HepG2 (cell line): Measurements from ENCODE around the gene FUT8. TPM values are rescaled to one million over a fixed set of nuclear protein-coding genes. Genes with fewer than 3 reads are reported as not detected.

Experiments
- ATAC-seq: fragments of 200-7000 bp; cut with Tn5 transposase; 3 replicates; pipeline ENCODE4 v1.9.1; 2020; ENCODE audit warnings: mild to moderate bottlenecking, moderate library complexity
- BruUV-seq: library from RNA; stranded (reverse); fragments of 400-500 nt; replicated peaks from 2 replicates; lab custom pipeline; 2021; lab: Mats Ljungman, UMichigan
- CTCF ChIA-PET: fragments of 300-600 bp; formaldehyde crosslinking; extraction: SDS; loops from one replicate; lab custom pipeline; 2021; ENCODE audit warnings: low total read pairs, inconsistent platforms, low intra/inter-chr PET ratio; lab: Yijun Ruan, JAX
- POLR2A ChIA-PET: fragments of 350-600 bp; sonication (Branson Sonifier 250); formaldehyde crosslinking; loops from one replicate; lab custom pipeline; 2020; ENCODE audit warnings: antibody characterized with exemption, inconsistent platforms; lab: Yijun Ruan, JAX
- DNase-seq: peaks from one replicate; pipeline ENCODE4 v3.0.0-alpha.2; 2015; ENCODE audit warnings: low spot score
- FAIRE-seq: peaks from 3 replicates; lab custom pipeline; 2011; peaks lifted over from hg19 to GRCh38; lab: Jason Lieb, UNC
- H2AFZ ChIP-seq: one replicate; pipeline ENCODE4 v1.6.1; 2011; ENCODE audit warnings: low read length, inconsistent platforms
- H3K27ac ChIP-seq: fragments of 300-600 bp; 3 replicates; pipeline ENCODE4 v1.8.0; 2011; ENCODE audit warnings: mixed run types, mild to moderate bottlenecking, mixed read lengths, low read length, inconsistent platforms; ENCODE audit not compliant: insufficient read depth; ENCODE audit errors: extremely low read length
- H3K27me3 ChIP-seq, 2 experiments: fragments of 200-600 bp in 1 of 2; 2 replicates in 1 of 2; 3 replicates in 1 of 2; pipeline versions ENCODE4 v1.6.0 to v1.8.0; 2011; ENCODE audit warnings: low read length in 2 of 2, mild to moderate bottlenecking in 2 of 2, moderate library complexity in 2 of 2, inconsistent platforms in 1 of 2; ENCODE audit not compliant: insufficient read depth in 2 of 2, control insufficient read depth in 1 of 2
- H3K36me3 ChIP-seq, 2 experiments: fragments of 200-600 bp in 1 of 2; replicated peaks in 1 of 2; 2 replicates in 1 of 2; 3 replicates in 1 of 2; pipeline versions ENCODE4 v1.5.1 to v1.8.0; 2011; ENCODE audit warnings: low read length in 2 of 2, inconsistent platforms in 1 of 2; ENCODE audit not compliant: insufficient read depth in 2 of 2, control insufficient read depth in 1 of 2
- H3K4me1 ChIP-seq: 2 replicates; pipeline ENCODE4 v1.5.1; 2012; ENCODE audit warnings: low read length, inconsistent platforms; ENCODE audit not compliant: insufficient read depth
- H3K4me2 ChIP-seq: 2 replicates; pipeline ENCODE4 v1.6.0; 2011; ENCODE audit warnings: low read depth, low read length, inconsistent platforms
- H3K4me3 ChIP-seq, 3 experiments: fragments of 200-600 bp in 1 of 3; sonication (generic), shearing (Covaris generic) in 1 of 3; replicated peaks in 1 of 3; 2 replicates each; pipeline ENCODE4 v1.5.1; 2011 to 2016; ENCODE audit warnings: low read length in 3 of 3, inconsistent platforms in 2 of 3, low read depth in 2 of 3, mild to moderate bottlenecking in 2 of 3, control low read depth in 1 of 3, mixed read lengths in 1 of 3; ENCODE audit not compliant: insufficient read depth in 1 of 3
- H3K79me2 ChIP-seq: one replicate; pipeline ENCODE4 v1.6.1; 2011; ENCODE audit warnings: low read length, inconsistent platforms; ENCODE audit not compliant: insufficient read depth
- H3K9ac ChIP-seq: 2 replicates; pipeline ENCODE4 v1.6.0; 2011; ENCODE audit warnings: mild to moderate bottlenecking, low read depth, low read length, inconsistent platforms; ENCODE audit not compliant: insufficient read depth
- H3K9me3 ChIP-seq: 2 replicates; pipeline ENCODE4 v1.5.1; 2012; ENCODE audit warnings: mild to moderate bottlenecking, low read length
- H4K20me1 ChIP-seq: 2 replicates; pipeline ENCODE4 v1.6.0; 2011; ENCODE audit warnings: inconsistent platforms, mild to moderate bottlenecking, low read length, moderate library complexity; ENCODE audit not compliant: insufficient read depth
- BRCA1 ChIP-seq: sonication (generic); formaldehyde crosslinking; IDR thresholded peaks from 2 replicates; pipeline ENCODE4 v1.4.0; 2020; ENCODE audit warnings: missing genetic modification reagents
- KLF12 ChIP-seq: sonication (generic); formaldehyde crosslinking; IDR thresholded peaks from 2 replicates; pipeline ENCODE4 v1.4.0; 2020; ENCODE audit warnings: missing genetic modification reagents, borderline replicate concordance
- NRL ChIP-seq: sonication (generic); formaldehyde crosslinking; IDR thresholded peaks from 2 replicates; pipeline ENCODE4 v1.5.0; 2020; ENCODE audit warnings: missing genetic modification reagents, mild to moderate bottlenecking, moderate library complexity, borderline replicate concordance
- RARA ChIP-seq: IDR thresholded peaks from 2 replicates; pipeline ENCODE4 v1.6.1; 2016; ENCODE audit warnings: missing genetic modification reagents, missing compliant biosample characterization
- SMYD3 ChIP-seq: sonication (generic); formaldehyde crosslinking; IDR thresholded peaks from 2 replicates; pipeline ENCODE4 v1.8.1; 2023; ENCODE audit warnings: mild to moderate bottlenecking, missing genetic modification reagents
- TGIF2 ChIP-seq: IDR thresholded peaks from 2 replicates; pipeline ENCODE4 v1.6.1; 2016; ENCODE audit warnings: control low read depth, missing compliant biosample characterization
- TP53 ChIP-seq: sonication (generic); formaldehyde crosslinking; conservative IDR thresholded peaks from 2 replicates; pipeline ENCODE4 v1.4.0; 2020; ENCODE audit warnings: missing genetic modification reagents
- ZC3H4 ChIP-seq: sonication (generic); formaldehyde crosslinking; IDR thresholded peaks from 2 replicates; pipeline ENCODE4 v1.4.0; 2020; ENCODE audit warnings: missing genetic modification reagents, borderline replicate concordance
- ZNF282 ChIP-seq: fragments of 450-650 bp; IDR thresholded peaks from 2 replicates; pipeline ENCODE4 v1.6.1; 2018; ENCODE audit not compliant: partially characterized antibody
- ZNF546 ChIP-seq: sonication (generic); formaldehyde crosslinking; conservative IDR thresholded peaks from 2 replicates; pipeline ENCODE4 v1.8.1; 2023; ENCODE audit warnings: mild to moderate bottlenecking, missing genetic modification reagents
- ZNF564 ChIP-seq: sonication (generic); formaldehyde crosslinking; IDR thresholded peaks from 2 replicates; pipeline ENCODE4 v1.8.1; 2023; ENCODE audit warnings: mild to moderate bottlenecking, missing genetic modification reagents
- ZNF75D ChIP-seq: sonication (generic); formaldehyde crosslinking; IDR thresholded peaks from 2 replicates; pipeline ENCODE4 v1.8.1; 2023; ENCODE audit warnings: missing genetic modification reagents, mild to moderate bottlenecking, borderline replicate concordance
- WGBS: methylation state at CpG from one replicate; pipeline ENCODE4 v1.1.6; 2017; ENCODE audit warnings: low lambda C conversion rate; 5-methylcytosine and 5-hydroxymethylcytosine counted together
- in situ Hi-C: cut with HindIII; loops from 2 replicates; pipeline ENCODE4 v1.10.0; 2017; ENCODE audit warnings: low pct_unique_long_range_greater_than_20kb; ENCODE audit not compliant: extremely low pct_ligation_motif_present
- intact Hi-C: fragments of 100-400 bp; cut with micrococcal nuclease; formaldehyde crosslinking; loops from one replicate; pipeline ENCODE4 v1.10.0; 2022; ENCODE audit not compliant: unreplicated experiment
- polyA plus RNA-seq, 8 experiments: library from polyadenylated mRNA; depleted of rRNA in 3 of 8; stranded (reverse) in 7 of 8; unstranded in 1 of 8; fragments of >200 nt; fragmentation: Illumina TruSeq in 4 of 8; extraction: Trizol in 4 of 8; gene quantifications; 2 replicates each; pipeline versions ENCODE4 v1.2.1 to v1.2.3, GENCODE V29; 2011 to 2016; ENCODE audit warnings: low read depth in 4 of 8, missing spikeins in 1 of 8, mixed read lengths in 1 of 8; ENCODE audit not compliant: insufficient read depth in 1 of 8
- total RNA-seq, 5 experiments: library from RNA; depleted of rRNA; stranded (reverse); fragments of >200 nt; fragmentation: Illumina TruSeq; extraction: Trizol; gene quantifications; 2 replicates each; pipeline ENCODE4 v1.2.3, GENCODE V29; 2016; ENCODE audit warnings: low read depth in 1 of 5
- TF ChIP-seq, protein P1 (sequence below): fragments of 450-650 bp; IDR thresholded peaks from 2 replicates; pipeline ENCODE4 v1.6.1; 2017
- TF ChIP-seq, protein P2 (sequence below): sonication (generic); formaldehyde crosslinking; IDR thresholded peaks from 2 replicates; pipeline ENCODE4 v1.4.0; 2020; ENCODE audit warnings: mild to moderate bottlenecking, missing genetic modification reagents
- TF ChIP-seq, protein P3 (sequence below): sonication (generic); formaldehyde crosslinking; IDR thresholded peaks from 2 replicates; pipeline ENCODE4 v1.4.0; 2020; ENCODE audit warnings: mild to moderate bottlenecking, missing genetic modification reagents
- TF ChIP-seq, protein P4 (sequence below): sonication (generic); formaldehyde crosslinking; IDR thresholded peaks from 2 replicates; pipeline ENCODE4 v1.4.0; 2020; ENCODE audit warnings: missing genetic modification reagents, mild to moderate bottlenecking, borderline replicate concordance

The FUT8 gene
- total and polyA plus RNA-seq, 2 of the 13 experiments (the other 11 are each of a cell fraction or from before 2014, with no cell fraction given), result 9.3 to 17.5 TPM

DNA sequence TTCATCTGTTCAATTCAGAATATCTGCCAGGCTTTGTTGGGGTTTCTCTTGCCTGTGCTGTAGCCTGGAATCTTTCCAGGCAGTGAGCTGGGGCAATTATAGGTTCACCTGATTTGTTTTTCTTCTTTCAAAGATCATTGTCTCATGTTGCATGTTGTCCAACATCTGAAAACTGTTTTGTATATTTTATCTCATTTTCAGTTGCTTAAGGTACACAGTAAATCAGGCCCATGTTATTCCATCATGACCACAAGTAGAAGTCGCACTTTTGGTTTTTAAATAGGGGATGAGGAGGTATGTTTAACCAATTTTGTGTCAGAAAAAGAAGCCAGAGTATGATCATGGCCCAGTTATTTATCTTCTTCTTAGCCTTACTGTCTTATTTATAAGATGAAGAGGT, 24.9 kb upstream of the FUT8 start (continued):
- TF ChIP-seq, protein P1, sequence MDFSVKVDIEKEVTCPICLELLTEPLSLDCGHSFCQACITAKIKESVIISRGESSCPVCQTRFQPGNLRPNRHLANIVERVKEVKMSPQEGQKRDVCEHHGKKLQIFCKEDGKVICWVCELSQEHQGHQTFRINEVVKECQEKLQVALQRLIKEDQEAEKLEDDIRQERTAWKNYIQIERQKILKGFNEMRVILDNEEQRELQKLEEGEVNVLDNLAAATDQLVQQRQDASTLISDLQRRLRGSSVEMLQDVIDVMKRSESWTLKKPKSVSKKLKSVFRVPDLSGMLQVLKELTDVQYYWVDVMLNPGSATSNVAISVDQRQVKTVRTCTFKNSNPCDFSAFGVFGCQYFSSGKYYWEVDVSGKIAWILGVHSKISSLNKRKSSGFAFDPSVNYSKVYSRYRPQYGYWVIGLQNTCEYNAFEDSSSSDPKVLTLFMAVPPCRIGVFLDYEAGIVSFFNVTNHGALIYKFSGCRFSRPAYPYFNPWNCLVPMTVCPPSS, result no peak
- no peak for TF ChIP-seq RARA (CRISPR knock-in tag)
- TF ChIP-seq, all 625 proteins: peak for 0

DNA sequence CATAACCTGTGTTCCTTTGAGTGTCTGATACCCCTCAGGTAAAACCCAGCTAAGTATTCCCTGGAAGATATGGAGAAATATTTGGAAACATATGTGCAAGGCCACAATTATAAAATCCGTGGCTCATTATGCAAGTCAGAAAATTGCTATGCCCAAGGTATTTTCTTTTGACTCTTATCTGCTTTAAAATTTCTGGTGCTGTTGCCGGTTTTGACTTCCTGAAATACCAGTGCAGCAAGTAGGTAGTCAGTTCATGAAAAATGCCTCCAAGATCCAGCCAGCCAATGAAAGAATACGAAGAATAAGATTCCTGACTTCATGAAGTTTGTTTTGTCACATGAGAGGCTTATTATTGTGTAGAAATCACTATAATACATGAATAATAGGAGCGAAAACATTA, 20.2 kb upstream of the FUT8 start:
- no peaks in the 10 kb centered on the region for H4K20me1 ChIP-seq
- no peak for FAIRE-seq
- ATAC-seq, result no peak
- H3K27me3 ChIP-seq, result peaks cover 0 to under 1% of the 10 kb centered on the region in 2 experiments; a peak in 1 of 5 replicates
- CTCF ChIA-PET, result no interaction called here
- POLR2A ChIA-PET, result no interaction called here
- H2AFZ ChIP-seq, result no peak overlapping the region
- H3K9ac ChIP-seq, result no peak overlapping the region
- H3K36me3 ChIP-seq, result no peaks in the 10 kb centered on the region
- no peak overlapping the region for H3K4me3 ChIP-seq
- DNase-seq, result no peak
- no peaks in the 10 kb centered on the region for H3K79me2 ChIP-seq
- no peak overlapping the region for H3K27ac ChIP-seq
- H3K4me1 ChIP-seq, result no peaks in the 10 kb centered on the region
- WGBS, result 44% methylated on average over 4 of the region's 4 CpGs
- no TSS peak for BruUV-seq
- in situ Hi-C loops, result no loop called here
- intact Hi-C loops, result no loop called here
- no peak overlapping the region for H3K4me2 ChIP-seq
- peaks cover 20% of the 10 kb centered on the region for H3K9me3 ChIP-seq
- TF ChIP-seq NRL (CRISPR knock-in tag) (no peak), KLF12 (no peak), ZC3H4 (CRISPR knock-in tag) (no peak), ZNF564 (no peak), ZNF546 (CRISPR knock-in tag) (no peak), TP53 (CRISPR knock-in tag) (no peak), ZNF282 (no peak), SMYD3 (no peak), ZNF75D (CRISPR knock-in tag) (no peak), BRCA1 (CRISPR knock-in tag) (no peak), TGIF2 (no peak)
- TF ChIP-seq, protein P2, sequence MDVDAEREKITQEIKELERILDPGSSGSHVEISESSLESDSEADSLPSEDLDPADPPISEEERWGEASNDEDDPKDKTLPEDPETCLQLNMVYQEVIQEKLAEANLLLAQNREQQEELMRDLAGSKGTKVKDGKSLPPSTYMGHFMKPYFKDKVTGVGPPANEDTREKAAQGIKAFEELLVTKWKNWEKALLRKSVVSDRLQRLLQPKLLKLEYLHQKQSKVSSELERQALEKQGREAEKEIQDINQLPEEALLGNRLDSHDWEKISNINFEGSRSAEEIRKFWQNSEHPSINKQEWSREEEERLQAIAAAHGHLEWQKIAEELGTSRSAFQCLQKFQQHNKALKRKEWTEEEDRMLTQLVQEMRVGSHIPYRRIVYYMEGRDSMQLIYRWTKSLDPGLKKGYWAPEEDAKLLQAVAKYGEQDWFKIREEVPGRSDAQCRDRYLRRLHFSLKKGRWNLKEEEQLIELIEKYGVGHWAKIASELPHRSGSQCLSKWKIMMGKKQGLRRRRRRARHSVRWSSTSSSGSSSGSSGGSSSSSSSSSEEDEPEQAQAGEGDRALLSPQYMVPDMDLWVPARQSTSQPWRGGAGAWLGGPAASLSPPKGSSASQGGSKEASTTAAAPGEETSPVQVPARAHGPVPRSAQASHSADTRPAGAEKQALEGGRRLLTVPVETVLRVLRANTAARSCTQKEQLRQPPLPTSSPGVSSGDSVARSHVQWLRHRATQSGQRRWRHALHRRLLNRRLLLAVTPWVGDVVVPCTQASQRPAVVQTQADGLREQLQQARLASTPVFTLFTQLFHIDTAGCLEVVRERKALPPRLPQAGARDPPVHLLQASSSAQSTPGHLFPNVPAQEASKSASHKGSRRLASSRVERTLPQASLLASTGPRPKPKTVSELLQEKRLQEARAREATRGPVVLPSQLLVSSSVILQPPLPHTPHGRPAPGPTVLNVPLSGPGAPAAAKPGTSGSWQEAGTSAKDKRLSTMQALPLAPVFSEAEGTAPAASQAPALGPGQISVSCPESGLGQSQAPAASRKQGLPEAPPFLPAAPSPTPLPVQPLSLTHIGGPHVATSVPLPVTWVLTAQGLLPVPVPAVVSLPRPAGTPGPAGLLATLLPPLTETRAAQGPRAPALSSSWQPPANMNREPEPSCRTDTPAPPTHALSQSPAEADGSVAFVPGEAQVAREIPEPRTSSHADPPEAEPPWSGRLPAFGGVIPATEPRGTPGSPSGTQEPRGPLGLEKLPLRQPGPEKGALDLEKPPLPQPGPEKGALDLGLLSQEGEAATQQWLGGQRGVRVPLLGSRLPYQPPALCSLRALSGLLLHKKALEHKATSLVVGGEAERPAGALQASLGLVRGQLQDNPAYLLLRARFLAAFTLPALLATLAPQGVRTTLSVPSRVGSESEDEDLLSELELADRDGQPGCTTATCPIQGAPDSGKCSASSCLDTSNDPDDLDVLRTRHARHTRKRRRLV (CRISPR knock-in tag), result no peak
- TF ChIP-seq, protein P3, sequence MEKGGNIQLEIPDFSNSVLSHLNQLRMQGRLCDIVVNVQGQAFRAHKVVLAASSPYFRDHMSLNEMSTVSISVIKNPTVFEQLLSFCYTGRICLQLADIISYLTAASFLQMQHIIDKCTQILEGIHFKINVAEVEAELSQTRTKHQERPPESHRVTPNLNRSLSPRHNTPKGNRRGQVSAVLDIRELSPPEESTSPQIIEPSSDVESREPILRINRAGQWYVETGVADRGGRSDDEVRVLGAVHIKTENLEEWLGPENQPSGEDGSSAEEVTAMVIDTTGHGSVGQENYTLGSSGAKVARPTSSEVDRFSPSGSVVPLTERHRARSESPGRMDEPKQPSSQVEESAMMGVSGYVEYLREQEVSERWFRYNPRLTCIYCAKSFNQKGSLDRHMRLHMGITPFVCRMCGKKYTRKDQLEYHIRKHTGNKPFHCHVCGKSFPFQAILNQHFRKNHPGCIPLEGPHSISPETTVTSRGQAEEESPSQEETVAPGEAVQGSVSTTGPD (CRISPR knock-in tag), result no peak
- TF ChIP-seq, protein P4, sequence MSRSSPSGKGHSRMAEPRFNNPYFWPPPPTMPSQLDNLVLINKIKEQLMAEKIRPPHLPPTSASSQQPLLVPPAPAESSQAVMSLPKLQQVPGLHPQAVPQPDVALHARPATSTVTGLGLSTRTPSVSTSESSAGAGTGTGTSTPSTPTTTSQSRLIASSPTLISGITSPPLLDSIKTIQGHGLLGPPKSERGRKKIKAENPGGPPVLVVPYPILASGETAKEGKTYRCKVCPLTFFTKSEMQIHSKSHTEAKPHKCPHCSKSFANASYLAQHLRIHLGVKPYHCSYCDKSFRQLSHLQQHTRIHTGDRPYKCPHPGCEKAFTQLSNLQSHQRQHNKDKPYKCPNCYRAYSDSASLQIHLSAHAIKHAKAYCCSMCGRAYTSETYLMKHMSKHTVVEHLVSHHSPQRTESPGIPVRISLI (CRISPR knock-in tag), result no peak
